B cell (primary cell): ENCODE measurements around the gene TFEC. TPM values are rescaled to one million over a fixed set of nuclear protein-coding genes. Genes with fewer than 3 reads are reported as not detected.

Source experiments
- ATAC-seq: fragments of 200-7000 bp; cut with Tn5 transposase; one replicate; pipeline ENCODE4 v1.10.0; 2021; ENCODE audit warnings: low read depth, mild to moderate bottlenecking, moderate number of reproducible peaks, moderate library complexity
- CTCF ChIA-PET: fragments of 350-600 bp; sonication (Branson Sonifier 250); formaldehyde crosslinking; loops from one replicate; lab custom pipeline; 2021; ENCODE audit warnings: antibody characterized with exemption, inconsistent platforms; lab: Charles Lee
- POLR2A ChIA-PET: fragments of 350-600 bp; sonication (Branson Sonifier 250); formaldehyde crosslinking; loops from one replicate; lab custom pipeline; 2021; ENCODE audit warnings: antibody characterized with exemption; lab: Charles Lee
- DNase-seq: peaks from one replicate; pipeline ENCODE4 v3.0.0; 2013
- H2AFZ ChIP-seq: 2 replicates; pipeline ENCODE4 v1.6.1; 2012; ENCODE audit warnings: mild to moderate bottlenecking, low read depth, low read length; ENCODE audit not compliant: insufficient read depth, poor library complexity, severe bottlenecking
- H3K27ac ChIP-seq, 2 donors: 1 replicate in 1 of 2; 2 replicates in 1 of 2; pipeline ENCODE4 v1.5.1; 2012 to 2013; ENCODE audit warnings: low read length in 2 of 2, mild to moderate bottlenecking in 2 of 2, moderate library complexity in 1 of 2
- H3K27me3 ChIP-seq, 4 experiments: fragments of 200-600 bp in 1 of 4; sonication (generic) in 1 of 4; replicated peaks in 1 of 4; 1 replicate in 2 of 4; 2 replicates in 2 of 4; pipeline versions ENCODE4 v1.6.1 to v1.7.0; 2013 to 2016; ENCODE audit warnings: low read length in 3 of 4, mild to moderate bottlenecking in 2 of 4, mixed read lengths in 1 of 4, moderate library complexity in 1 of 4; ENCODE audit not compliant: insufficient read depth in 4 of 4, control insufficient read depth in 3 of 4; ENCODE audit errors: control extremely low read depth in 1 of 4
- H3K36me3 ChIP-seq, 2 experiments: replicated peaks in 1 of 2; 1 replicate in 1 of 2; 2 replicates in 1 of 2; pipeline versions ENCODE4 v1.6.1 to v1.7.1; 2013; ENCODE audit warnings: low read length in 1 of 2; ENCODE audit not compliant: insufficient read depth in 2 of 2, control insufficient read depth in 1 of 2; ENCODE audit errors: control extremely low read depth in 1 of 2, extremely low read depth in 1 of 2
- H3K4me1 ChIP-seq, 2 donors: fragments of 200-600 bp in 1 of 2; sonication (generic) in 1 of 2; 1 replicate in 1 of 2; 2 replicates in 1 of 2; pipeline versions ENCODE4 v1.5.1 to v1.6.1; 2013 to 2017; ENCODE audit warnings: low read length in 2 of 2; ENCODE audit not compliant: control insufficient read depth in 2 of 2, insufficient read depth in 2 of 2
- H3K4me2 ChIP-seq: replicated peaks from 2 replicates; pipeline ENCODE3; 2012; ENCODE audit warnings: mild to moderate bottlenecking, low read depth, low read length; ENCODE audit not compliant: poor library complexity, severe bottlenecking
- H3K4me3 ChIP-seq, 5 experiments: fragments of 200-600 bp in 1 of 5; sonication (generic) in 1 of 5; 1 replicate in 3 of 5; 2 replicates in 2 of 5; pipeline versions ENCODE4 v1.5.1 to v1.7.0; 2011 to 2016; ENCODE audit warnings: low read length in 4 of 5, mild to moderate bottlenecking in 4 of 5, low read depth in 2 of 5, control low read depth in 1 of 5, moderate library complexity in 1 of 5; ENCODE audit not compliant: insufficient read depth in 1 of 5; ENCODE audit errors: control extremely low read depth in 1 of 5, extremely low read depth in 1 of 5
- H3K79me2 ChIP-seq: fragments of 200-600 bp; sonication (generic); one replicate; pipeline ENCODE4 v1.6.0; 2016; ENCODE audit warnings: low read length; ENCODE audit not compliant: control insufficient read depth, insufficient read depth
- H3K9ac ChIP-seq: fragments of 200-600 bp; sonication (generic); 2 replicates; pipeline ENCODE4 v1.6.1; 2017; ENCODE audit warnings: mild to moderate bottlenecking, low read length, moderate library complexity
- H3K9me3 ChIP-seq, 3 donors: one replicate each; pipeline versions ENCODE4 v1.6.1 to v1.7.1; 2013; ENCODE audit warnings: low read length in 2 of 3; ENCODE audit not compliant: control insufficient read depth in 2 of 3, insufficient read depth in 1 of 3; ENCODE audit errors: control extremely low read depth in 1 of 3
- H4K20me1 ChIP-seq: 2 replicates; pipeline ENCODE4 v1.6.0; 2012; ENCODE audit warnings: mild to moderate bottlenecking, low read length; ENCODE audit not compliant: insufficient read depth, control insufficient read depth, poor library complexity, severe bottlenecking
- H3K27ac Mint-ChIP-seq: one replicate; pipeline ENCODE4 v1.8.0; 2021; ENCODE audit warnings: mixed read lengths
- H3K27me3 Mint-ChIP-seq: one replicate; pipeline ENCODE4 v1.8.0; 2021; ENCODE audit warnings: mixed read lengths
- H3K4me1 Mint-ChIP-seq: one replicate; pipeline ENCODE4 v1.8.0; 2021; ENCODE audit warnings: mixed read lengths
- H3K4me3 Mint-ChIP-seq: one replicate; pipeline ENCODE4 v1.8.0; 2021; ENCODE audit warnings: mixed read lengths
- H3K9me3 Mint-ChIP-seq: one replicate; pipeline ENCODE4 v1.8.0; 2022; ENCODE audit warnings: mixed read lengths; ENCODE audit not compliant: insufficient read depth
- EZH2 ChIP-seq: IDR thresholded peaks from 2 replicates; pipeline ENCODE4 v1.6.1; 2012; ENCODE audit warnings: borderline replicate concordance, low read depth, mild to moderate bottlenecking, moderate library complexity, low read length; ENCODE audit not compliant: insufficient read depth, poor library complexity, severe bottlenecking
- WGBS: methylation state at CpG from one replicate; pipeline ENCODE4 v1.1.5; 2013; ENCODE audit warnings: missing lambda C conversion rate; ENCODE audit not compliant: insufficient coverage; 5-methylcytosine and 5-hydroxymethylcytosine counted together
- intact Hi-C: fragments of 100-400 bp; cut with micrococcal nuclease; formaldehyde crosslinking; loops from one replicate; pipeline ENCODE4 v1.10.0; 2022
- polyA plus RNA-seq: library from polyadenylated mRNA; depleted of rRNA; stranded (reverse); fragments of >200 nt; gene quantifications from 2 replicates; pipeline ENCODE4 v1.2.3, GENCODE V29; 2012
- total RNA-seq, 2 donors: library from RNA; stranded (reverse); fragments of 120-200 nt in 1 of 2; gene quantifications; 1 replicate in 1 of 2; 2 replicates in 1 of 2; pipeline versions ENCODE4 v1.2.3 to v1.2.4, GENCODE V29; 2013 to 2022
- TF ChIP-seq, protein P1 (sequence below): fragments of 200-600 bp; IDR thresholded peaks from one replicate; pipeline ENCODE4 v1.8.0; 2022; ENCODE audit warnings: antibody characterized with exemption, mild to moderate bottlenecking

TFEC gene
- total and polyA plus RNA-seq, 2 donors (not counting 1 experiment from before 2014, with no cell fraction given): 17.3 to 36.3 TPM

DNA sequence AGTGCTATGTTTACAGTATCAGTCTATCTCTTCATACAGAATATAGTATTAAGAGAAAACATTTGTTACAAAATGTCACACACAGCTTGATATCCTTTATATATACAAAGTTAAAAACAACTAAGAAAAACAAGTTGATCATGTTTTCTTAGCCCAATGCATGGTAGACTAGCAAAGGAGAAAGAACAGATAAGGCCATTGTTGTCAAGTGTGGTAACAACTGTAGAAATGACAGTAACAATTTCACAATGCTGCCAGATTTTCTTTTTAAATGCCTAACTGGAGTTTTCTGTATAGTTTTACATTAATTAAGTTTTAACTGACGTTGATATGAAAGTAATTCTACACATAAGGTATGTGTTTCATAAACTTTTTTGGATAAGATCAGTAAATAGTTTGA lies 65.8 kb downstream of the TFEC start:
- Histone ChIP-seq H3K79me2 (no peaks in the 10 kb centered on the region), H3K4me1 (no peaks in the 10 kb centered on the region), H3K27me3 (no peaks in the 10 kb centered on the region), H4K20me1 (no peaks in the 10 kb centered on the region), H2AFZ (no peak overlapping the region), H3K4me3 (no peak overlapping the region), H3K9me3 (no peaks in the 10 kb centered on the region), H3K9ac (no peak overlapping the region), H3K36me3 (no peaks in the 10 kb centered on the region), H3K27ac (no peak overlapping the region), H3K4me2 (no peak overlapping the region)
- CTCF ChIA-PET: no interaction called here
- H3K9me3 Mint-ChIP-seq: no peaks in the 10 kb centered on the region
- H3K27ac Mint-ChIP-seq: no peak overlapping the region
- intact Hi-C loops: no loop called here
- H3K4me1 Mint-ChIP-seq: no peaks in the 10 kb centered on the region
- DNase-seq (no peak), ATAC-seq (no peak)
- H3K27me3 Mint-ChIP-seq: no peaks in the 10 kb centered on the region
- POLR2A ChIA-PET: no interaction called here
- no CpG with 5 or more reads among the region's 1 CpG for WGBS
- TF ChIP-seq, protein P1, sequence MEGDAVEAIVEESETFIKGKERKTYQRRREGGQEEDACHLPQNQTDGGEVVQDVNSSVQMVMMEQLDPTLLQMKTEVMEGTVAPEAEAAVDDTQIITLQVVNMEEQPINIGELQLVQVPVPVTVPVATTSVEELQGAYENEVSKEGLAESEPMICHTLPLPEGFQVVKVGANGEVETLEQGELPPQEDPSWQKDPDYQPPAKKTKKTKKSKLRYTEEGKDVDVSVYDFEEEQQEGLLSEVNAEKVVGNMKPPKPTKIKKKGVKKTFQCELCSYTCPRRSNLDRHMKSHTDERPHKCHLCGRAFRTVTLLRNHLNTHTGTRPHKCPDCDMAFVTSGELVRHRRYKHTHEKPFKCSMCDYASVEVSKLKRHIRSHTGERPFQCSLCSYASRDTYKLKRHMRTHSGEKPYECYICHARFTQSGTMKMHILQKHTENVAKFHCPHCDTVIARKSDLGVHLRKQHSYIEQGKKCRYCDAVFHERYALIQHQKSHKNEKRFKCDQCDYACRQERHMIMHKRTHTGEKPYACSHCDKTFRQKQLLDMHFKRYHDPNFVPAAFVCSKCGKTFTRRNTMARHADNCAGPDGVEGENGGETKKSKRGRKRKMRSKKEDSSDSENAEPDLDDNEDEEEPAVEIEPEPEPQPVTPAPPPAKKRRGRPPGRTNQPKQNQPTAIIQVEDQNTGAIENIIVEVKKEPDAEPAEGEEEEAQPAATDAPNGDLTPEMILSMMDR: no peak
- no peak for TF ChIP-seq EZH2
- H3K4me3 Mint-ChIP-seq: no peak overlapping the region

DNA sequence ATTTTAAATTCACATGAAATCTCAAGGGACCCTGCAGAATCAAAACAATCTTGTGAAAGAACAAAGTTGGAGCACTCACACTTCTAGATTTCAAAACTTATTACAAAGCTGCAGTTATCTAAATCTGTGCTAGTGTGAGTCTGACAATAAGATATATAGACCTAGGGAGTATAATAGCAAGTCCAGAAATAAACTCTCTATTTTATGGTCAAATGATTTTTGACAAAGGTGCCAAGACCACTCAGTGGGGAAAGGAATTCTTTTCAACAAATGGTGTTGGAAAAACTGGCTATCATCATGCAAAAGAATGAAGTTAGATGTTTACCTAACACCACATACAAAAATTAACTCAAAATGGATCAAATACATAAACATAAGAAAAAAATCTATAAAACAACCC lies 68.2 kb downstream of the TFEC start:
- TF ChIP-seq, protein P1: no peak
- TF ChIP-seq EZH2: no peak
- Histone ChIP-seq H3K4me1 (no peaks in the 10 kb centered on the region), H3K79me2 (no peaks in the 10 kb centered on the region), H3K9me3 (no peaks in the 10 kb centered on the region), H3K27ac (no peak overlapping the region), H4K20me1 (no peaks in the 10 kb centered on the region), H3K4me2 (no peak overlapping the region), H3K27me3 (no peaks in the 10 kb centered on the region), H3K4me3 (no peak overlapping the region), H3K9ac (no peak overlapping the region), H3K36me3 (no peaks in the 10 kb centered on the region), H2AFZ (no peak overlapping the region)
- H3K4me1 Mint-ChIP-seq: no peaks in the 10 kb centered on the region
- H3K4me3 Mint-ChIP-seq: no peak overlapping the region
- DNase-seq (no peak), ATAC-seq (no peak)
- CTCF ChIA-PET: no interaction called here
- POLR2A ChIA-PET: no interaction called here
- intact Hi-C loops: no loop called here
- H3K9me3 Mint-ChIP-seq: no peaks in the 10 kb centered on the region
- H3K27ac Mint-ChIP-seq: no peak overlapping the region
- H3K27me3 Mint-ChIP-seq: no peaks in the 10 kb centered on the region
